NB4 (cell line): ENCODE results near the gene SP6.

Experiments
- MYC ChIP-seq: IDR thresholded peaks from 2 replicates; pipeline ENCODE4 v1.6.1; 2011; ENCODE audit warnings: low read depth, low read length
- POLR2A ChIP-seq: IDR thresholded peaks from 2 replicates; pipeline ENCODE4 v1.6.1; 2011; ENCODE audit warnings: mild to moderate bottlenecking; ENCODE audit not compliant: insufficient read length; ENCODE audit errors: extremely low read depth
- TF ChIP-seq, protein P1 (sequence below): IDR thresholded peaks from one replicate; pipeline ENCODE4 v1.5.1; 2012; ENCODE audit warnings: low read depth, low read length
- TF ChIP-seq, protein P2 (sequence below): IDR thresholded peaks from 2 replicates; pipeline ENCODE4 v1.6.1; 2011; ENCODE audit warnings: low read depth, low read length

- TF ChIP-seq, protein P1, sequence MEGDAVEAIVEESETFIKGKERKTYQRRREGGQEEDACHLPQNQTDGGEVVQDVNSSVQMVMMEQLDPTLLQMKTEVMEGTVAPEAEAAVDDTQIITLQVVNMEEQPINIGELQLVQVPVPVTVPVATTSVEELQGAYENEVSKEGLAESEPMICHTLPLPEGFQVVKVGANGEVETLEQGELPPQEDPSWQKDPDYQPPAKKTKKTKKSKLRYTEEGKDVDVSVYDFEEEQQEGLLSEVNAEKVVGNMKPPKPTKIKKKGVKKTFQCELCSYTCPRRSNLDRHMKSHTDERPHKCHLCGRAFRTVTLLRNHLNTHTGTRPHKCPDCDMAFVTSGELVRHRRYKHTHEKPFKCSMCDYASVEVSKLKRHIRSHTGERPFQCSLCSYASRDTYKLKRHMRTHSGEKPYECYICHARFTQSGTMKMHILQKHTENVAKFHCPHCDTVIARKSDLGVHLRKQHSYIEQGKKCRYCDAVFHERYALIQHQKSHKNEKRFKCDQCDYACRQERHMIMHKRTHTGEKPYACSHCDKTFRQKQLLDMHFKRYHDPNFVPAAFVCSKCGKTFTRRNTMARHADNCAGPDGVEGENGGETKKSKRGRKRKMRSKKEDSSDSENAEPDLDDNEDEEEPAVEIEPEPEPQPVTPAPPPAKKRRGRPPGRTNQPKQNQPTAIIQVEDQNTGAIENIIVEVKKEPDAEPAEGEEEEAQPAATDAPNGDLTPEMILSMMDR: no peak
- TF ChIP-seq, protein P2, sequence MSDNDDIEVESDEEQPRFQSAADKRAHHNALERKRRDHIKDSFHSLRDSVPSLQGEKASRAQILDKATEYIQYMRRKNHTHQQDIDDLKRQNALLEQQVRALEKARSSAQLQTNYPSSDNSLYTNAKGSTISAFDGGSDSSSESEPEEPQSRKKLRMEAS: no peak
- TF ChIP-seq POLR2A (no peak), MYC (no peak)
Observed at GRCh38 chr17:47837401-47838039, 13.4 kb downstream of the SP6 start.
